Measurements from ENCODE around the gene GRM5.
A peak's percentile ranks its signal among the peaks of the same experiment; 100 is the strongest.
"Not testable (repeated sequence)": the region's sequence is repeated elsewhere in the genome, so short reads cannot be mapped to it uniquely, and the experiment has no call there.

GRM5 gene

DNA sequence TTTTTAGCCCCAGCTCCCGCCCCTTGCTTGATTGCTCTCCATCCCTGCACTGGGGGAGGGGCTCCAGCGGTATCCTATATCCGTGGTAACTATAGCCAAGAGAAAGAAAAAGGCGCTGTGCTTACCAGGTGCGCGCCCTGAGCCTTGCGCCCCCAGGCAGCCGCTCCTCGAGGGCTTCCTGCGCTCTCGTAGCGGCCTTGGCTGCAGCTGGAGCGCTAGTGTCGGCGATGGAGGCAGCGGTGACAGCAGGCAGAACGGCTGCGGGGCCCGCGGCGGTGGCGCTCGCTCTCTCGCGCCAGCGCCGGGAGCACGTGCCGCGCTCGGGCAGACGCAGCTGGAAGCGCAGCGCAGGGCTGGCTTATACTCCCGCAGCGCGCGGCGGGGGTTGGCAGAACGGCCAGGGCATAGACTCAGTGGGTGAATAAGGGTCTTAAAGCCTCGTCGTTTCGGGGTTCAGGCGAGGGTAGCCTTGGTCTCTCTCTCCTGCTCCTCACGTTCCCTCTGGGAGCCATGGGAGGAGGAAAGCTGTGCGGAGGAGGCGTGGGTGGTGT, at the start of gene GRM5:
TSS of gene GRM5 (minus strand) at position 332 of the 551 bp plus-strand sequence. CDS start 18,110 bp downstream, outside the sequence.
- DNase-seq (ENCODE audit: low read depth) = not testable (repeated sequence)

DNA sequence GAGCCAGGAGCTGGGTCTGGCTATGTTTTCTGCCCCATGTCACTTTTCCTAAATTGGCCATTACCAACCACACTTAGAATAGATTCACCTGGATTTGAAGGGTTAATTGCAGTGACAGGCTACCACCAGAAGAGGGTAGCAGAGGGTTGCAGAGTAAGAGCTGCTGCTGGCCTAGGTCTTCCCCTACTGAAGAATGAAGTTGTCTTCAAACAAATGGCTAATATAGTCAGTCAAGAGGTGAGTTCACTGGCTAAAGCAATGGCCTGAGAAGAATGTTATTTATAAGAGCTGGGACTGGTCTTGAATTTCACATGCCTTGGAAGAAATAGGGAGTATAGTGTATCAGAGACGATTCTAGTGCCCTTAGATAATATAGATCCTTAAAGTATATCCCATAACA, 32.2 kb upstream of the GRM5 start:
- peak; percentile 32 for DNase-seq (ENCODE audit: low read depth)

DNA sequence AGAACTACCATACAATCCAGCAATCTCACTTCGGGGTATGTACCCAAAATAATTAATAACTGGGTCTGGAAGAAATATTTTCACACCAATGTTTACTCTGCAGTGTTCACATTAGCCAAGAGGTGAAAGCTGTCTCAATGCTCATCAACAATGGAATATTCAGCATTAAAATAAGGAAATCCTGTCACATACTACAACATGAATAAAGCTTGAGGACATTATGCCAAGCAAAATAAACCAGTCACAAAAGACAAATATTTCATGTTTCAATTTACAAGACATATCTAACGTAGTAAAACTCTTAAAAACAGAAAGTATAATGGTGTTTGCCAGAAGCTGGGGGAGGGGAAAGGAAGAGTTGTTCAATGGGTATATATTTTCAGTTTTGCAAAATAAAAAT, 28.0 kb upstream of the GRM5 start:
- not testable (repeated sequence) for DNase-seq (ENCODE audit: low read depth)

DNA sequence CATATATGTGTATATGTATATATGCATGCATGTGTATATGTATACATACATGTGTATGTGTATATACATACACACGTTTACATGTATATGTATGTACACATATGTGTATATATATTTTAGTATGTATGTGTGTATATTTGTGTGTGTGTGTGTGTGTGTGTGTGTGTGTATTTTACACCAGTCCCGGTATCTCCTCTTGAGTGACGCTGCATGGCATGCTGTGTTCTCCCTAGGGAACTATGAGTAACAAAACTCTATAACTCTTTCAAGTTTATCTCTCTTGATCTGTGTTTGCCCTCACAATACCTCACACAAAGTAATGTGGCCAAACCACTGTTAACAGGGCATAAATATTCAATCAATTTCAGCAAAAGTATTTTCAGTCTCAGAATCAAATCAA, 19.2 kb upstream of the GRM5 start:
- not testable (repeated sequence) for DNase-seq (ENCODE audit: low read depth)

DNA sequence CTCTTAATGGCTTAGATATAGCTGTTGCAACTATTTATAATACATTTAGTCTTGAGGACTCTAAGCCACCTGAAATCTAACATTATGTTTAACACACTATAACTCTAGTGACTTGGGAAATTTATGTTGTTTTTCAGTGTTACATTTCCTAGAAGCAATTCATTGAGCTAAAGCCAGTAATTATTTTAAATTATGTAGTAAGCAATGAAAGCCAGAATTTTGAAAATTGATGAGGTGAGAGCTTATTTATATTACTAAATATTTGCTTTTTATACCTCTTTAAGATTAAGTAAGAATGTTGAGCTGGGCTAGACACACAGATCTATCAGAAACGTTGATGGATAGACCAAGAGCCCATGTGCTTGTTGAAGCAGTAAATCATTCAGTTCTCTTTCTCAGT, 5.1 kb upstream of the GRM5 start:
- not testable (repeated sequence) for DNase-seq (ENCODE audit: low read depth)

DNA sequence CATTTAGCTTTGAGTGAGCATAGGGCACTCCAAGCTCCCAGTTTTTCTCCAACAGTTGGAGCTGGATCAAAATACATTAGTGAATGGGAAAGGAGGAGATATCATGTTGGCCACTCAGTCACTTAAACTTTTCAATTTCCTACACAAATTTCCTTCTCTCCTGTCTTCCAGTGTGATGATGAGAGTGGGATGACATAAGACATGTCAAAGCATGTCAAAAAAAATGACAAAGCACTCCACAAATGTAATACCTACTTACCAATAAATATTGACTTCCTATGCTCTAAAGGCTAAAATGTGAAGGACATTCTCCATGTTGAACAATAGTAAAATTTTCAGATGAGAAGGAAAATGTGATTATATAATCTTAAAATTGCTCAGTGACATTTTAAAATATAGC, 1.5 kb upstream of the GRM5 start:
- no peak for DNase-seq (ENCODE audit: low read depth)

DNA sequence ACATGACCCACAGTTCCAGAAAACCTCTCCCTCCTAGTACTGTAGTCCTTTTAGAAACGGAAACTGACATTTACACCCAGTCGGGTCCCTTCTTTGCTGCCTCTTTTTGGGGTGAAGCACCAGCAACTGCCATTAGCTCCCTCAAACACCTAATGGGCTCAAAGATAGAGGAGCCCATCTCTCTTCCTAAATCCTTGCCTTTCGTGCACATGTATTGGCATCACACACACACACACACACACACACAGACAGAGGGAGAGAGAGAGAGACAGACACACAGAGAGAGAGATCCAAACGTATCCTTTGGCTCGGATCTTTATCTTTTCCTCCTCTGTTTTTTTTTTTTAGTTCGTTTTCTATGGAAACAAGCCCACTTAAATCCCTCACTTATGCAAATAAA, 716 bp downstream of the GRM5 start:
- DNase-seq (ENCODE audit: low read depth) = no peak

DNA sequence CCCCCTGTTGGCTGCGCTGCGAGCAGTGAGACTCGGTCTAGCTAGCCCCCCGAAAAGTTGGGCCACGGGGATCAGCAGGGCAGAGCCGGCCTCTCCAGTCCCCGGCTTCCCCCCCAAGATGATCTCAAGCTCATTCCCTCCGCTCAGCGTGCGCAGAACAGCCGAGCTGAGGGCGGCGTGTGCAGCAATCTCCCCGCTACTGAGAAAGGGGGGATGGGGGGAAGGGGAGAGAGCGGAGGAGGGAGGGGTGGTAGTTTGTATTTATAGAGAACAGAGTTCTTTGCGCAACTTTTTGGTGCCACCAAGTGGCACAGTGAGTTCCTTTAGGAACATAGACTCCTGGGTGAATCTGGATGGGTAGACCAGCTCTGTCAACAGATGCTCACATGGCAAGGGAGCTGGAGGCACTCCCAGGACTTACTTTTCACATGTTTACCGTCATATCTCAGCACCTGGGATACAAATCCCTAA, 2.3 kb downstream of the GRM5 start:
- not testable (repeated sequence) for DNase-seq (ENCODE audit: low read depth)

DNA sequence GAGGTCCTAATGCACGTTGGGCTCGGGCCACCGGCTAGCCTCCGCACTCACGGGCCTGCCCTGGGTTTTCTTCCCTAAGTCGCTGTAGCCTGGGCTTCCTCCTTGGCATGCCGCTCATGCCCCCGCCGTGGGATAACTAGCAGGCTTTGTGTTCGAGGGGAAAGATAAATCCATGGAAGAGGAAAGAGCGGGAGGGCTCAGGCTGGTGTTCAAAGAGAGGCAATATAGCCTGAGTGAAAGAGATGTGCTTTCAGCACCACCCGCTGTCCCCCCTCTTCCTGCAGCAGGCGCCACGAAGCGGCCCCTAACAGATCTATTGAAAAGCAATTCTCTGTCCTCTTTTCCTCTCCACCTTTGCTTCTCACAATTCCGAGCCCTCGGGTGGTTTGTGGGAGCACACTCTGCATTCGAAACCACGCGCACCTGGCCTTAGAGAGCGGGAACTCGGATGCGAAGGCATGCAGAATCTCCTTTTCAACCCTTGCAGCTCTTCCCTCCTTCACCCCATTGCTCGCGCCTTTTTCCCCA, 2.9 kb downstream of the GRM5 start:
- not testable (repeated sequence) for DNase-seq (ENCODE audit: low read depth)

DNA sequence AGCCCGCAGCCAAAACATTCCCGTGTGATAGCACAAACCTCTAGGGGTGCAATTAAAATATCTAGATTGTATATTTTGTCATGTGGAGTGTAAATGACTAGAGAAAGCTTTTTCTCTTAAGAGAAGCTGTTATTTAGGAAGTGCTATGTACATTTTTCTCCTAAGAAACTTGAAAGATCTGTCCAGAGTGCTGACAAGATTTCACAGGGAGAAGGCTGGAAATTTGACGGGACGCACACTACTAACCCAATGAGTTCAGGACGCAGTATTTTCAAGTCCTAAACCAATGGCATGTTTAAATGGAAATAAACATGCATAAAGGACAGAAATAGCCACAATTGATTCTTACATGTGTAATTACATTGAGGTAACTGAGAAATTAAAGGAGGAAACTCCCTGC, 3.9 kb downstream of the GRM5 start:
- peak; percentile 8 for DNase-seq (ENCODE audit: low read depth)

DNA sequence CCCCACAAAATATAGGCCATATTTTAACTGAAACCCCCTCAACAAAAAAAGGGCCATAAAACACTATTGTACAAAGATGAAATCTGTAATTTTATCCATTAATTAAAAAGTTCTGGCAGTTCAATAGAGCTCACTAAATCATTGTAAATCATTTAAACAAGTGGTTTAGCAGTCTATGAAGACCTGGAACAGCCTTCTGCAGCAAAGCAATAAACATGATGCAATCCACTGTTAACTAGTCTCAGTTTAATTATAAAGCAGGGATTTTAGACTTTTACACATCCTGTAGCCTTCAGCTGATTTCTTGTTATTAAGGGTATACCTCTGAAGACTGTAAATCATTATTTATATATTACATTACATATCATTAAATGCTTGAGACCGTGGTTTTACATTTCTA, 8.4 kb downstream of the GRM5 start:
- DNase-seq (ENCODE audit: low read depth) = not testable (repeated sequence)

DNA sequence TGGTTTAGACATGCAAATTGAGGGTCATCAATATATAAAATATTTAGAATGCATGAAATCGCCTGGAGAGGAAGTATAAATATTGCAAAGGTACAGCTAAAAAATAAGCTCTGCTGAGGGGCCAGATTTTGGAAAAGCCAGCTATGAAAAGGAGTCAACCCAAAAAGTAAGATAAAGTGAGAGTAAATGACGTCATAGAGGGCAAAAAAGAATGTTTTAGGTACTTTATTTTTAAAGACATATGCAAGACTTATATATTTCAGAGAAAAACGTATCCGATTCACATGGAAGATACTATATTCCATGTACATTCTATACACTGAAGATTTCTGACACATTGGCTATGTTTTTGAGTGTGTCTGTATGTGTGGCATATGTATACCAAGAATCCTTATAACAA, 13.6 kb downstream of the GRM5 start:
- DNase-seq (ENCODE audit: low read depth) = no peak

DNA sequence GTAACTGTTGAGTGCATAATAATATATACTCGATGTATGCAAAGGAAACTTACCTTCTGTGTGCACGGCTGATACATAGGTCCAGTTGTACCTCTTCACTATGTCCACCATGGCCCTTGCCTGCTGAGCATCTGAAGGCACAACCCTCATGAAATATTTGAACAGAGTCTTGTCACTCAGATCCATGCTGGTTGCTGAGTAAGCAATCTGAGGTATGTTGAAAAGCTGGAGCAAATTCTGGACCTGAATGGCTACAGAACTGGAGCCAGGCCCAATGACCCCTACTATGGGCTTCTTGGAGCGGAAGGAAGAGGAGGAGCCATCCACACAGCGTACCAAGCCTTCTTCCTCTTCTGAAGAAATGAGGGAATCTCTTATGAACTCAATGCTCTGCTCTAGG, 18.6 kb downstream of the GRM5 start:
- DNase-seq (ENCODE audit: low read depth) = not testable (repeated sequence)

DNA sequence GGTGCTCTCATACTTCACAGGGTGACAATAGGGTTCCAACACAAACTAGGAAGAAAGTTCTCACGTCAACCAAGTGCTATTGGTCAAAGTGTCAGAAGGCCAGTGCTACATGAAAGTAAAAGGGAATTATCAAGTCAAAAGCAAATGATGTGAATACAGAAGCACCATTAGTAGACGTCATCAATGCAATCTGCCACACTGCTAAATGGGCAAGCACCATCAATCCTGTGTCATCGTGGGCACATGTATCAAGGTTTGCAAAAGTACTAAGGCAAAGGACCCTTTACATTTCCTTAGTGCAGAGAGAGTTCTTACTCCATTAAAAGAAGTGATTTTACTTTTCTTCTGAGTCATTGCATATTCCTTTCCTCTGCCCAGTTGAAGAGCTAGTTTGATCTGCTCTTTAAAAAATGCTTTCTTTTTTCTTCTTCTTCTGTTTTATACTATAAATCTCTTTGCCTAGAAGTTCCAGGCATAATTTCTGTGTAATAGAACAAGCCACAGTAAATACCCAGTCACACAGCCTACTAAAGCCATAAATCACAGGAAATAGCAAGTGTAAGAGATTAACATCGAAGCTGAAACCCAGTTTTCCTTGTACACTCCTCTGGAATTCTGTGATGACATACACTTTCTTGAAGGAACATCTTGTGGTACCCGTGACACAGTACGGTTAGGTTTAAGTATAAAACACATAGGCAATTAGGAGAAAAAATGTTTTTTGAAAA, 21.8 kb downstream of the GRM5 start:
- DNase-seq (ENCODE audit: low read depth) = not testable (repeated sequence)

DNA sequence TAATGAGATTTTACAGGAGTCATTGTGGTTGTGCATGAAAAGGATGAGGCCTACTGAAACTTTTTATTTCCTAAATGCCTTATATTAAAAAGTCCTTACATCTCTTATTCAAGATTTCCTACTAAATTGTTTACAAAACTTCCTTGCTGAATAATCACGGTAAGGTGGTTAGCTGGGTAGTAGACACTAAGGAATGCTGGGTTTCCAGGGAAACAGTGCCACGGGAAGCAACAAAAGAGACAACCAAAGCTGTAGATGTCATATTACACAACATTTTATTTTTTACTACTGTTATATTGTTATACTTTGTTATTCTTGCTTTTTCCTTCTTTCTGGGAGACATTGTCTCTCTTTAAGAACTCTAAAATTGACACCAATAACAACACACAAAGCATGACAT, 36.1 kb downstream of the GRM5 start:
- not testable (repeated sequence) for DNase-seq (ENCODE audit: low read depth)

DNA sequence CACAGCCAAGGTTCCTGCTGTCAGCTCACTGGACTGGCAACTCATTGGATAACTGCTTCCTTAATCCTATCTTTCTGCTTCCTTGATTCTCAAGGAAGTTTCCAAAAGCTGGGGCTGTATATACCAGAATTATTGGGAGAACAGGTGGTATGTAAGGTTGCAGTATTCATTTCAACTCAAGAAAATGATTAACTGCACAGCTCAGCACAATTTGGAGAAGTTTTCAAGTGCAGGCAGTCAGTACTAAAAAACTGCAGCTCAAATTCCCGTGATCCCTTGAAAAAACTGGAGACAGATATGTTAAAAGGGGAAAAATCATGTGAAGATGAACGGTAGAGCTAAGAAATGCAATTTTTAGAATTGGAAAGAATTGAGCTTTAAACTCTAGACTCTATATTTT, 44.4 kb downstream of the GRM5 start:
- no peak for DNase-seq (ENCODE audit: low read depth)

DNA sequence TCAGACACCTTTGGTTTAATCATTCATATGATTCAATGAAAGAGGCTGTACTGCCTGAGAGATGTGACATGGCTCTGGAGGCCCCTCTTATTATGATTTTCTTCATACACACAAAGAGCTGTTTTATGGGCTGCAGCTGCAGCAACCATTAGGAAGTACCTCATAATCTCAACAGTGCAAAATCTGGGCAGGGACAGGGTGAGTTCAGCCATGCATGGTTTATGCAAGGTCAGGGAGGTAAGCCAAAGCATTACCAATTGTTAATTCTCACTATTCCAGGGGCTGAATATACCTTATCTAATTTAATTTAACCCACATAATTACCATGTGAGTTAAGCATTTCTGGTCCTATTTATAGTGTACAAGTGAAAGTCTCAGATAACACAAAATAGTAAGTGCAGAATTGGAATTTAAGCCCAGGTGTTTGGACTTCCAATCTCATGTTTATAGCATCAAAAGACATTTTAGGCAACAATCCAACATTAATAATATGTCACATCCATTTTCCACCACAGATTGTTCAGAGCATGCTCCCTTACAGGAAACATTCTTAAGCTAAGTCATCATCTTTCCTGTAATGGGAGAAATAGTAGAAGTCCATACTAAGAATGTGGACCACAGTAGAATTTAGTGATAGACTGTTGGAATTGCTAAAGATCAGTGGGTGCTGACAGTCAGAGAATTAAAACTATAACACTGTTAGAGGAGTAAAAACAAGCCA, 45.8 kb downstream of the GRM5 start:
- peak; percentile 50 for DNase-seq (ENCODE audit: low read depth)

DNA sequence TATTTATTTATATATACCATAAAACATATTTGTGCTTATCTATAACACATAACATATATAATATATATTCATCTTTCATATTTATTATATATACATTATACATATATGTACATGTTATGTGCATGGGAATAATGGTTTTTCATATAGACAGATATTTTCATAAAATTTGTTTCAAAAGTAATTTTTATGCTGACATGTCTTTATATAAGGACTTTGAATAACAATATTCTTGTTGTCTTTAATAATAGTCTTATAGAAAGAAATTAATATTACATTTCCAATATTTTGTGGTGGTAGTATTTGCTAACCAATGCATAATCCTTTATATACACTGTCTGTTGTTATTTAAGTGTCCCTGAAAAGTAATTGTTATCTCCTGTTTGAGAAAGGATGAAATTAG, 49.6 kb downstream of the GRM5 start:
- no peak for DNase-seq (ENCODE audit: low read depth)

DNA sequence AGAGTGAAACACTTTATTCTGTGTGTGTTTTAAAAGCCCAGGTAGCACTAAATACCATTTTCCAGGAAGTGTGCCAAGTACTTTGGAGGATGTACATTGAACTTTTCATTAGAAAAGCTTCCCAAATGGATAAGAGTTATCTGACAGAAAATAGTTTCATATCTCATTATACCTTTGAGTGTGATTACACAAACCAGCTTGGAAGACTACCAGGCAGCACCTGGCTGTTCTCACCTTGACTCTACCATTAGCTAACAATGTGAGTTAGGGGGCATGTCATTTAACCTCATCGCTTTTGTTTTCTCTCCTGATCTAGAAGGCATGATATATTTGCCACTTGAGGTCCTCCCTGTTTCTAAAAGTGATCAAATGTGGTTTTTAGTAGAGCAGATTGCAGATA, 50.2 kb downstream of the GRM5 start:
- DNase-seq (ENCODE audit: low read depth) = no peak

DNA sequence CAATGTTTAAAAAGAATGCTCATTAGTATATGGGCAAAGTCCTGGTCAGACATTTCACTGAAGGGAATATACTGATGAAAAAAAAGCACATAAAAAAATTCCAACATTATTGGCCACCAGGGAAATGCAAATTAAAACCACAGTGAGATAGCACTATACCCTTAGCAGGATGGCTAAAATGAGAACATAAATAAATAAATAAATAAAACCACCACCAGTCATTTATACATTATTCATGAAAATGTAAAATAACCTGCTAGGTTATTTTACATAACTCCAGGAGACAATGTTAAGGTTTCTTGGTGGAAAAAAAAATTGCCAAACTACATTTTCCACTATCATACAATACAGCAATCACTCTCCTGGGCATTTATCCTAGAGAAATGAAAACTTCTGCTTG, 64.9 kb downstream of the GRM5 start:
- not testable (repeated sequence) for DNase-seq (ENCODE audit: low read depth)

DNA sequence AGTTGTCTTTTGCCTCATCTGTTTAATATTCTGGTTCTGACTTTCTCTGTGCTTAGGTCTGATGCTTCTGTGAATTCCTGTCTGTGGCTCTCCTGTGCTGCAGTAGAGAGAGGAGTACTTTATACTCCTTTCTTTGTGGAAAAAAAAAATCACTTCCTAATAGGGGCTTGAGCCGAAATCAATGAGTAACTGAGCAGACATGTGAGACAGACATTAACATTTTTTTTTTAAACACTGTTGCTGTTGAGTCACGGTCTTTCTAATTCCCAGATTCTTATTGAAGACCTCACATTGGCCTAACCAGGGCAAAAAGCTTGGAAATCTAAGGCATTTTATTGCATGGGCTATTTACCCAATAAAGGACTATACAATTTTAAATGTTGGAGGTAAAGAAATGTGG, 86.1 kb downstream of the GRM5 start:
- peak; percentile 60 for DNase-seq (ENCODE audit: low read depth)

DNA sequence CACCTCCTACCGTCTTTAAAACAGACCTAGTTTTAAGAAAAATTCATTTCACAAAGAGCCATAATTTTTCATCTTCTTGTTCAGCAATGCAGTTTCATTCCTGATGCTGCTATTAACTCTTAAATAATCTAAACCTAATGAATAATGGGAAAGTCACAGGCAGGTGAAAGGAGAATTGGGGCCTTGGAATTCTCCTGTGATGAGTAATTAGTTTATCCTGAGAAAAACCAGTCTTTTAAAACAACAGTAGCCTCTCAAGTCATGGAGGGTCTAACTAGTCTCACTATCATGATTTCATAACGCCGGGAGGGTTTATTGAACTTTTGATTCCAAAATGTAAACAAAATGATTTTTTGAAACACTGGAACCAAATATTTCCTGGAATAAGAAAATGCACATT, 86.8 kb downstream of the GRM5 start:
- DNase-seq (ENCODE audit: low read depth) = peak; percentile 8

DNA sequence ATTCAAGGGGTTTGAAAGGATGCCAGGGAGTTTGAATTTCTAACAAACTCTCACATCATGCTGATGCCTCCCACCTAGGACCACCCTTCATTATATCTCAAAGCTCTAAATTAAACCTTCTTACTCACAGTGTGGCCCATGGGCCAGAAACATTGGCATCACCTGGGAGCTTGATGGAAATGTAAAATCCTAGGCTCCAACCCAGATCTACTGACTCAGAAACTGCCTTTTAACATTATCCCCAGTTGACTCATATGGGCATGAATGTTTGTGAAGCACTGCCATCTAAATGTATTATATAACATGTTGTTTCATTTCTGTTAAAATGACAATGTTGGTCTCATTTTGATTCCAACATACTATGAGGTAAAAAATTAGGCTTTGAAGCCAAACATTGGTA, 90.3 kb downstream of the GRM5 start:
- peak; percentile 4 for DNase-seq (ENCODE audit: low read depth)

Measured in iris pigment epithelial cell (primary cell).